Stomach (tissue), 4 donors: ENCODE measurements around the gene APBA3.

Experiments used
- CTCF ChIP-seq, 7 experiments: fragments of 450-650 bp in 4 of 7; fragments of 200-600 bp in 3 of 7; sonication (generic) in 3 of 7; IDR thresholded peaks; one replicate each; pipeline ENCODE4 v1.5.1; 2016 to 2019; ENCODE audit warnings: antibody characterized with exemption in 7 of 7, control low read depth in 2 of 7, mild to moderate bottlenecking in 1 of 7
- EP300 ChIP-seq: sonication (generic); formaldehyde crosslinking; IDR thresholded peaks from one replicate; pipeline ENCODE4 v1.6.1; 2017; ENCODE audit warnings: antibody characterized with exemption
- POLR2A ChIP-seq, 4 donors: fragments of 450-650 bp; IDR thresholded peaks; one replicate each; pipeline ENCODE4 v1.6.1; 2016; ENCODE audit warnings: antibody characterized with exemption in 4 of 4, control low read depth in 2 of 4, mild to moderate bottlenecking in 1 of 4, moderate library complexity in 1 of 4
- POLR2AphosphoS5 ChIP-seq, 3 donors: sonication (generic); formaldehyde crosslinking; IDR thresholded peaks; one replicate each; pipeline ENCODE4 v1.6.1; 2016; ENCODE audit warnings: antibody characterized with exemption in 3 of 3

- TF ChIP-seq CTCF (IDR thresholded peaks at IDR 0.05) (no peak), POLR2A (IDR thresholded peaks at IDR 0.05) (no peak), EP300 (no peak), POLR2AphosphoS5 (IDR thresholded peaks at IDR 0.05) (no peak)
Observed at GRCh38 chr19:3760871-3761361, 576 bp downstream of the APBA3 start.
